GM12878 (cell line): ENCODE results near the gene MIA2.

Experiments
- BACH1 ChIP-seq: fragments of 450-650 bp; IDR thresholded peaks from 2 replicates; pipeline ENCODE4 v1.6.1; 2017; ENCODE audit warnings: mild to moderate bottlenecking, borderline replicate concordance
- CHD2 ChIP-seq: IDR thresholded peaks from 2 replicates; pipeline ENCODE4 v1.6.1; 2011; ENCODE audit warnings: low read depth, low read length, improper control_type of control experiment, borderline replicate concordance
- CTCF ChIP-seq, 3 experiments: IDR thresholded peaks in 2 of 3; conservative IDR thresholded peaks in 1 of 3; 2 replicates each; pipeline ENCODE4 v1.5.1; 2011; ENCODE audit warnings: low read depth in 3 of 3, low read length in 3 of 3, mild to moderate bottlenecking in 3 of 3, control low read depth in 2 of 3, moderate library complexity in 2 of 3, inconsistent platforms in 1 of 3, mixed read lengths in 1 of 3; ENCODE audit not compliant: control insufficient read depth in 2 of 3, insufficient read depth in 1 of 3; ENCODE audit errors: extremely low read depth in 1 of 3
- MYC ChIP-seq: IDR thresholded peaks from 2 replicates; pipeline ENCODE4 v1.6.1; 2011; ENCODE audit warnings: mild to moderate bottlenecking, low read length, moderate library complexity, inconsistent platforms; ENCODE audit not compliant: insufficient read depth, insufficient replicate concordance, insufficient read length, severe bottlenecking
- POLR2A ChIP-seq: IDR thresholded peaks from 2 replicates; pipeline ENCODE4 v1.6.1; 2011; ENCODE audit warnings: low read depth, mild to moderate bottlenecking, low read length
- POLR2AphosphoS2 ChIP-seq: IDR thresholded peaks from 2 replicates; pipeline ENCODE4 v1.6.1; 2011; ENCODE audit warnings: low read depth, mild to moderate bottlenecking, low read length, improper control_type of control experiment, moderate library complexity
- RAD21 ChIP-seq: IDR thresholded peaks from 2 replicates; pipeline ENCODE4 v1.6.1; 2011; ENCODE audit warnings: mild to moderate bottlenecking, low read depth, low read length, moderate library complexity; ENCODE audit not compliant: insufficient read depth
- YY1 ChIP-seq: IDR thresholded peaks from 2 replicates; pipeline ENCODE4 v1.6.1; 2011; ENCODE audit warnings: low read depth, mild to moderate bottlenecking, low read length
- ZZZ3 ChIP-seq: IDR thresholded peaks from 2 replicates; pipeline ENCODE4 v1.6.1; 2011; ENCODE audit warnings: low read depth; ENCODE audit not compliant: control insufficient read depth, insufficient read length
- TF ChIP-seq, protein P1 (sequence below): fragments of 150-350 bp; IDR thresholded peaks from 2 replicates; pipeline ENCODE4 v1.6.1; 2014; ENCODE audit warnings: mild to moderate bottlenecking, low read depth, low read length
- TF ChIP-seq, protein P2 (sequence below): fragments of 450-650 bp; formaldehyde crosslinking; IDR thresholded peaks from 2 replicates; pipeline ENCODE4 v1.4.0; 2020; ENCODE audit warnings: mild to moderate bottlenecking, moderate library complexity
- TF ChIP-seq, protein P3 (sequence below): fragments of 450-650 bp; IDR thresholded peaks from 2 replicates; pipeline ENCODE4 v1.6.1; 2014; ENCODE audit warnings: mild to moderate bottlenecking
- TF ChIP-seq, protein P4 (sequence below): IDR thresholded peaks from 2 replicates; pipeline ENCODE4 v1.6.1; 2012; ENCODE audit warnings: low read depth, low read length, improper control_type of control experiment

DNA sequence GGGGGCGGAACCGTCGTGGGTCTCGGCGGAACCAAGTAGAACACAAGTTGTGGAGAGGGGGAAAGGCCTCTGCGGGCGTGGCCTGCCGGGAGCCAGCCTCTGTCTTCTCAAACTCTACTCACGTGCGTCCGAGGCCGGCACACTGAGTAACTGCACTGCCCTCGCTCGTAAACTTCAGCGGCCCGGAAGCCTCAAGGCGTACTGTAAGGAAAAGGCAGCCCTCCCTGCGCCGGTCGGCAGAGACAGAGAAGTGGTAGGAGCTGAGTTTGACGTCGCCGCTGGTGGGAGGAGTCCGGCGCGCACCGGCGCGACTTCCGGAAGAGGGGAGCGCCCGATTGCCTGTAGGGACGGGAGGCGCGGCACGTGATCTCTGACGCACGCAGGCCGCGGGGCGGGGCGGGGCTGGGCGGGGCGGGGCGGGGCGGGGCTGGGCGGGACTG lies 198.5 kb downstream of the MIA2 start, which contains the start of gene FBXO33:
- TF ChIP-seq RAD21 (no peak), CTCF (IDR thresholded peaks at IDR 0.05 in 2 of 3, conservative IDR thresholded peaks at IDR 0.05 in 1 of 3; ENCODE audit: control insufficient read depth in 2 of 3, extremely low read depth in 1 of 3, insufficient read depth in 1 of 3, low read depth in 3 of 3, low read length in 3 of 3) (no peak), CHD2 (no peak), POLR2A (no peak; the same call in 1 of the 2 replicates), ZZZ3 (no peak), POLR2AphosphoS2 (no peak), YY1 (no peak), BACH1 (no peak), MYC (no peak)
- TF ChIP-seq, protein P1, sequence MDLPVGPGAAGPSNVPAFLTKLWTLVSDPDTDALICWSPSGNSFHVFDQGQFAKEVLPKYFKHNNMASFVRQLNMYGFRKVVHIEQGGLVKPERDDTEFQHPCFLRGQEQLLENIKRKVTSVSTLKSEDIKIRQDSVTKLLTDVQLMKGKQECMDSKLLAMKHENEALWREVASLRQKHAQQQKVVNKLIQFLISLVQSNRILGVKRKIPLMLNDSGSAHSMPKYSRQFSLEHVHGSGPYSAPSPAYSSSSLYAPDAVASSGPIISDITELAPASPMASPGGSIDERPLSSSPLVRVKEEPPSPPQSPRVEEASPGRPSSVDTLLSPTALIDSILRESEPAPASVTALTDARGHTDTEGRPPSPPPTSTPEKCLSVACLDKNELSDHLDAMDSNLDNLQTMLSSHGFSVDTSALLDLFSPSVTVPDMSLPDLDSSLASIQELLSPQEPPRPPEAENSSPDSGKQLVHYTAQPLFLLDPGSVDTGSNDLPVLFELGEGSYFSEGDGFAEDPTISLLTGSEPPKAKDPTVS = no peak
- TF ChIP-seq, protein P2, sequence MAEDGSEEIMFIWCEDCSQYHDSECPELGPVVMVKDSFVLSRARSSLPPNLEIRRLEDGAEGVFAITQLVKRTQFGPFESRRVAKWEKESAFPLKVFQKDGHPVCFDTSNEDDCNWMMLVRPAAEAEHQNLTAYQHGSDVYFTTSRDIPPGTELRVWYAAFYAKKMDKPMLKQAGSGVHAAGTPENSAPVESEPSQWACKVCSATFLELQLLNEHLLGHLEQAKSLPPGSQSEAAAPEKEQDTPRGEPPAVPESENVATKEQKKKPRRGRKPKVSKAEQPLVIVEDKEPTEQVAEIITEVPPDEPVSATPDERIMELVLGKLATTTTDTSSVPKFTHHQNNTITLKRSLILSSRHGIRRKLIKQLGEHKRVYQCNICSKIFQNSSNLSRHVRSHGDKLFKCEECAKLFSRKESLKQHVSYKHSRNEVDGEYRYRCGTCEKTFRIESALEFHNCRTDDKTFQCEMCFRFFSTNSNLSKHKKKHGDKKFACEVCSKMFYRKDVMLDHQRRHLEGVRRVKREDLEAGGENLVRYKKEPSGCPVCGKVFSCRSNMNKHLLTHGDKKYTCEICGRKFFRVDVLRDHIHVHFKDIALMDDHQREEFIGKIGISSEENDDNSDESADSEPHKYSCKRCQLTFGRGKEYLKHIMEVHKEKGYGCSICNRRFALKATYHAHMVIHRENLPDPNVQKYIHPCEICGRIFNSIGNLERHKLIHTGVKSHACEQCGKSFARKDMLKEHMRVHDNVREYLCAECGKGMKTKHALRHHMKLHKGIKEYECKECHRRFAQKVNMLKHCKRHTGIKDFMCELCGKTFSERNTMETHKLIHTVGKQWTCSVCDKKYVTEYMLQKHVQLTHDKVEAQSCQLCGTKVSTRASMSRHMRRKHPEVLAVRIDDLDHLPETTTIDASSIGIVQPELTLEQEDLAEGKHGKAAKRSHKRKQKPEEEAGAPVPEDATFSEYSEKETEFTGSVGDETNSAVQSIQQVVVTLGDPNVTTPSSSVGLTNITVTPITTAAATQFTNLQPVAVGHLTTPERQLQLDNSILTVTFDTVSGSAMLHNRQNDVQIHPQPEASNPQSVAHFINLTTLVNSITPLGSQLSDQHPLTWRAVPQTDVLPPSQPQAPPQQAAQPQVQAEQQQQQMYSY (CRISPR knock-in tag) = no peak
- TF ChIP-seq, protein P3, sequence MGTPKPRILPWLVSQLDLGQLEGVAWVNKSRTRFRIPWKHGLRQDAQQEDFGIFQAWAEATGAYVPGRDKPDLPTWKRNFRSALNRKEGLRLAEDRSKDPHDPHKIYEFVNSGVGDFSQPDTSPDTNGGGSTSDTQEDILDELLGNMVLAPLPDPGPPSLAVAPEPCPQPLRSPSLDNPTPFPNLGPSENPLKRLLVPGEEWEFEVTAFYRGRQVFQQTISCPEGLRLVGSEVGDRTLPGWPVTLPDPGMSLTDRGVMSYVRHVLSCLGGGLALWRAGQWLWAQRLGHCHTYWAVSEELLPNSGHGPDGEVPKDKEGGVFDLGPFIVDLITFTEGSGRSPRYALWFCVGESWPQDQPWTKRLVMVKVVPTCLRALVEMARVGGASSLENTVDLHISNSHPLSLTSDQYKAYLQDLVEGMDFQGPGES = no peak
- TF ChIP-seq, protein P4, sequence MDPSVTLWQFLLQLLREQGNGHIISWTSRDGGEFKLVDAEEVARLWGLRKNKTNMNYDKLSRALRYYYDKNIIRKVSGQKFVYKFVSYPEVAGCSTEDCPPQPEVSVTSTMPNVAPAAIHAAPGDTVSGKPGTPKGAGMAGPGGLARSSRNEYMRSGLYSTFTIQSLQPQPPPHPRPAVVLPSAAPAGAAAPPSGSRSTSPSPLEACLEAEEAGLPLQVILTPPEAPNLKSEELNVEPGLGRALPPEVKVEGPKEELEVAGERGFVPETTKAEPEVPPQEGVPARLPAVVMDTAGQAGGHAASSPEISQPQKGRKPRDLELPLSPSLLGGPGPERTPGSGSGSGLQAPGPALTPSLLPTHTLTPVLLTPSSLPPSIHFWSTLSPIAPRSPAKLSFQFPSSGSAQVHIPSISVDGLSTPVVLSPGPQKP = peak; percentile 67
